ENCODE results near the gene ADPRHL1. TPM values are rescaled to one million over a fixed set of nuclear protein-coding genes. Genes with fewer than 3 reads are reported as not detected.

Gene ADPRHL1
- polyA plus RNA-seq, 4 donors, result 3.0 to 7.2 (median 4.6) TPM

DNA sequence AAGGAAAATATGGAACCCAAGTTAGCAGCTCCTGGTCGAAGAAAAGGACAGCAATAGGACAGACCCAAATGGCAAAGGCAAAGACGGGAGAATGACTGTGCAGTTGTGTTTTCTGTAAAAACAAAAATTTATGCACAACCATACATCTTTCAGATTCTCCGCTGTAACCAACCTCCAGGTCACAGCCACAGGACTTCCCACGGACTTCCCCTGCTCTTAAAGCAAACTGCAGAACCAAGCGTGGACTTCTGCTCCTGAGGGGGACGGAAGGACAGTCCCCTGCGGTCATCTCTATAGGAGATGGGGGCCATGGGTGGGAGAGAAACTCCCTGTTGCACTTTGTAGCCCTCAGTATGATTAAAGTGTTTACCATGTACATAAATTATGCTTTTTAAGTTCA is 91.9 kb downstream of the ADPRHL1 start:
- WGBS, 3 donors, result 60 to 76% (median 63%) methylated on average over 7 of the region's 7 CpGs
- H3K27ac ChIP-seq (ENCODE audit: low read depth in 1 of 3, low read length in 2 of 3), result no peak overlapping the region
- H3K4me1 ChIP-seq (ENCODE audit: control insufficient read depth in 3 of 3, insufficient read depth in 2 of 3, low read depth in 1 of 3, low read length in 2 of 3), result peaks cover 0 to 25% (median 0%) of the 10 kb centered on the region in 3 donors
- FAIRE-seq (no peak), DNase-seq (no peak)
- H3K9me3 ChIP-seq (ENCODE audit: control insufficient read depth in 2 of 2, insufficient read depth in 1 of 2, low read depth in 1 of 2, low read length in 1 of 2), result peaks cover 0 to 4% of the 10 kb centered on the region in 2 donors
- no peak overlapping the region for H3K4me3 ChIP-seq (ENCODE audit: low read depth in 1 of 3, low read length in 3 of 3)
- H3K36me3 ChIP-seq (ENCODE audit: control insufficient read depth in 3 of 3, insufficient read depth in 2 of 3, low read depth in 1 of 3, low read length in 3 of 3), result peaks cover 0 to 18% (median 4%) of the 10 kb centered on the region in 3 donors
- peaks cover 0 to 3% (median 0%) of the 10 kb centered on the region in 3 donors for H3K27me3 ChIP-seq (ENCODE audit: control insufficient read depth in 3 of 3, insufficient read depth in 3 of 3, low read length in 3 of 3)

DNA sequence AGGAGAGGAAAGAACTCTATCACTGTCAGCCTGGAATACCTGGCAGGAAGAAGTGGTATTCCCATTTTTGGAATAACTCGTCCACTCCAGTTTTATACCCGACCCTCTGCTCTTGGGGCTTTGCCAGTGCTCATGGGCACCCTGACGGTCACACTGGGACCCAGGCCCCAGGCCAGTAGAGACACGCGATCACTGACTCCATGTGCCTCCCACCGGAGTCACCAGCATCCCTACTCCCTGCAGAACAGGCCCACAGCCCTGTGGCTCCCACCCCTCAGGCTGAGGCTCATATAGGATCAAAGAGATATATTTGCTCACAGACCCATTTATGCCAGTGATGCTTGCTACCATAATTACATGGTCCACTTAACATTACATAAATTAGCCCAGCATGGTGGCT is 92.8 kb downstream of the ADPRHL1 start:
- H3K36me3 ChIP-seq (ENCODE audit: control insufficient read depth in 3 of 3, insufficient read depth in 2 of 3, low read depth in 1 of 3, low read length in 3 of 3), result peaks cover 2 to 22% (median 4%) of the 10 kb centered on the region in 3 donors
- 87 to 94% (median 92%) methylated on average over 6 of the region's 6 CpGs for whole genome bisulfite sequencing, 3 donors
- peaks cover 0 to 4% of the 10 kb centered on the region in 2 donors for H3K9me3 ChIP-seq (ENCODE audit: control insufficient read depth in 2 of 2, insufficient read depth in 1 of 2, low read depth in 1 of 2, low read length in 1 of 2)
- FAIRE-seq (no peak), DNase-seq (no peak)
- peaks cover 0 to 25% (median 0%) of the 10 kb centered on the region in 3 donors for H3K4me1 ChIP-seq (ENCODE audit: control insufficient read depth in 3 of 3, insufficient read depth in 2 of 3, low read depth in 1 of 3, low read length in 2 of 3)
- H3K27ac ChIP-seq (ENCODE audit: low read depth in 1 of 3, low read length in 2 of 3), result no peak overlapping the region
- no peak overlapping the region for H3K4me3 ChIP-seq (ENCODE audit: low read depth in 1 of 3, low read length in 3 of 3)
- peaks cover 0 to 3% (median 0%) of the 10 kb centered on the region in 3 donors for H3K27me3 ChIP-seq (ENCODE audit: control insufficient read depth in 3 of 3, insufficient read depth in 3 of 3, low read length in 3 of 3)

- Histone ChIP-seq H3K27me3 (ENCODE audit: control insufficient read depth in 3 of 3, insufficient read depth in 3 of 3, low read length in 3 of 3) (peaks cover 0 to 3% (median 0%) of the 10 kb centered on the region in 3 donors), H3K4me1 (ENCODE audit: control insufficient read depth in 3 of 3, insufficient read depth in 2 of 3, low read depth in 1 of 3, low read length in 2 of 3) (peaks cover 0 to 30% (median 0%) of the 10 kb centered on the region in 3 donors), H3K9me3 (ENCODE audit: control insufficient read depth in 2 of 2, insufficient read depth in 1 of 2, low read depth in 1 of 2, low read length in 1 of 2) (no peaks in the 10 kb centered on the region), H3K36me3 (ENCODE audit: control insufficient read depth in 3 of 3, insufficient read depth in 2 of 3, low read depth in 1 of 3, low read length in 3 of 3) (peaks cover 4 to 31% (median 7%) of the 10 kb centered on the region in 3 donors), H3K27ac (ENCODE audit: low read depth in 1 of 3, low read length in 2 of 3) (no peak overlapping the region), H3K4me3 (ENCODE audit: low read depth in 1 of 3, low read length in 3 of 3) (no peak overlapping the region)
- DNase-seq, result no peak
- 83 to 88% (median 86%) methylated on average over 11 of the region's 11 CpGs for WGBS, 3 donors
- no peak for FAIRE-seq
These were observed 93.7 kb downstream of the ADPRHL1 start for GRCh38 chr13:113359571-113359970.

- Histone ChIP-seq H3K9me3 (ENCODE audit: control insufficient read depth in 2 of 2, insufficient read depth in 1 of 2, low read depth in 1 of 2, low read length in 1 of 2) (no peaks in the 10 kb centered on the region), H3K27me3 (ENCODE audit: control insufficient read depth in 3 of 3, insufficient read depth in 3 of 3, low read length in 3 of 3) (peaks cover 0 to 3% (median 0%) of the 10 kb centered on the region in 3 donors), H3K4me1 (ENCODE audit: control insufficient read depth in 3 of 3, insufficient read depth in 2 of 3, low read depth in 1 of 3, low read length in 2 of 3) (peaks cover 0 to 30% (median 0%) of the 10 kb centered on the region in 3 donors), H3K36me3 (ENCODE audit: control insufficient read depth in 3 of 3, insufficient read depth in 2 of 3, low read depth in 1 of 3, low read length in 3 of 3) (peaks cover 7 to 37% (median 7%) of the 10 kb centered on the region in 3 donors), H3K4me3 (ENCODE audit: low read depth in 1 of 3, low read length in 3 of 3) (no peak overlapping the region), H3K27ac (ENCODE audit: low read depth in 1 of 3, low read length in 2 of 3) (peak overlapping the region in 1 of 3 donors; percentile 57)
- 66 to 73% (median 66%) methylated on average over 6 of the region's 6 CpGs for WGBS, 3 donors
- peak in 1 of 2 donors; percentile 57 for DNase-seq
- FAIRE-seq, result no peak
These were observed 94.6 kb downstream of the ADPRHL1 start for GRCh38 chr13:113358653-113359190.

- peaks cover 0 to 2% (median 0%) of the 10 kb centered on the region in 3 donors for H3K27me3 ChIP-seq (ENCODE audit: control insufficient read depth in 3 of 3, insufficient read depth in 3 of 3, low read length in 3 of 3)
- H3K36me3 ChIP-seq (ENCODE audit: control insufficient read depth in 3 of 3, insufficient read depth in 2 of 3, low read depth in 1 of 3, low read length in 3 of 3), result peaks cover 7 to 46% (median 7%) of the 10 kb centered on the region in 3 donors
- FAIRE-seq (no peak), DNase-seq (no peak)
- H3K4me1 ChIP-seq (ENCODE audit: control insufficient read depth in 3 of 3, insufficient read depth in 2 of 3, low read depth in 1 of 3, low read length in 2 of 3), result peaks cover 0 to 30% (median 0%) of the 10 kb centered on the region in 3 donors
- no peaks in the 10 kb centered on the region for H3K9me3 ChIP-seq (ENCODE audit: control insufficient read depth in 2 of 2, insufficient read depth in 1 of 2, low read depth in 1 of 2, low read length in 1 of 2)
- no peak overlapping the region for H3K4me3 ChIP-seq (ENCODE audit: low read depth in 1 of 3, low read length in 3 of 3)
- H3K27ac ChIP-seq (ENCODE audit: low read depth in 1 of 3, low read length in 2 of 3), result peak overlapping the region in 1 of 3 donors; percentile 22
- 91 to 94% (median 92%) methylated on average over 5 of the region's 5 CpGs for WGBS, 3 donors
These were observed 95.8 kb downstream of the ADPRHL1 start for GRCh38 chr13:113357529-113357928.

DNA sequence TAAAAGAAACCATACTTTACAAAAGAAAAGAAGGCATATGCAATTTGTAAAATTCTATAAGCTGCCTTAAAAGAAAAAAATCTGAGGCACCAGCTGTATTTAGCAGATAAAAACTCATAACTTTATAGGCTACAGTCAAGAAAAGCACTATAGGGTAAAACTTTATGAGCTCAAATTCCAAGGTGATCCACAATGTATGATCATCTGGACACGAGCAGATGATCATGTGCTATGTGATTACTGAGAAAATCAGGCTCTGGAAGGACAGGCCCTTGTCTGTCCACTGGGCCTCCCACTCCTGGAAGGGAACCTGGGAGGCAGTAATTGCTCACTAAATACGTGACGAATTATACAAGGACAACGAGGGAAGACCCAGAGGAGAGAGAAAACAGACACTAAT is 96.7 kb downstream of the ADPRHL1 start:
- H3K4me1 ChIP-seq (ENCODE audit: control insufficient read depth in 3 of 3, insufficient read depth in 2 of 3, low read depth in 1 of 3, low read length in 2 of 3), result peaks cover 0 to 29% (median 0%) of the 10 kb centered on the region in 3 donors
- peaks cover 7 to 51% (median 7%) of the 10 kb centered on the region in 3 donors for H3K36me3 ChIP-seq (ENCODE audit: control insufficient read depth in 3 of 3, insufficient read depth in 2 of 3, low read depth in 1 of 3, low read length in 3 of 3)
- no peaks in the 10 kb centered on the region for H3K9me3 ChIP-seq (ENCODE audit: control insufficient read depth in 2 of 2, insufficient read depth in 1 of 2, low read depth in 1 of 2, low read length in 1 of 2)
- H3K4me3 ChIP-seq (ENCODE audit: low read depth in 1 of 3, low read length in 3 of 3), result no peak overlapping the region
- DNase-seq, result peak in 1 of 2 donors; percentile 78
- FAIRE-seq, result no peak
- 33 to 55% (median 40%) methylated on average over 4 of the region's 4 CpGs for WGBS, 3 donors
- no peaks in the 10 kb centered on the region for H3K27me3 ChIP-seq (ENCODE audit: control insufficient read depth in 3 of 3, insufficient read depth in 3 of 3, low read length in 3 of 3)
- peak overlapping the region in 1 of 3 donors; percentile 76 for H3K27ac ChIP-seq (ENCODE audit: low read depth in 1 of 3, low read length in 2 of 3)

- peaks cover 5 to 55% (median 7%) of the 10 kb centered on the region in 3 donors for H3K36me3 ChIP-seq (ENCODE audit: control insufficient read depth in 3 of 3, insufficient read depth in 2 of 3, low read depth in 1 of 3, low read length in 3 of 3)
- H3K4me3 ChIP-seq (ENCODE audit: low read depth in 1 of 3, low read length in 3 of 3), result no peak overlapping the region
- FAIRE-seq (no peak), DNase-seq (no peak)
- H3K4me1 ChIP-seq (ENCODE audit: control insufficient read depth in 3 of 3, insufficient read depth in 2 of 3, low read depth in 1 of 3, low read length in 2 of 3), result peaks cover 0 to 25% (median 0%) of the 10 kb centered on the region in 3 donors
- H3K27ac ChIP-seq (ENCODE audit: low read depth in 1 of 3, low read length in 2 of 3), result peak overlapping the region in 1 of 3 donors; percentile 2
- H3K27me3 ChIP-seq (ENCODE audit: control insufficient read depth in 3 of 3, insufficient read depth in 3 of 3, low read length in 3 of 3), result no peaks in the 10 kb centered on the region
- WGBS, 3 donors, result 84 to 92% (median 87%) methylated on average over 10 of the region's 10 CpGs
- H3K9me3 ChIP-seq (ENCODE audit: control insufficient read depth in 2 of 2, insufficient read depth in 1 of 2, low read depth in 1 of 2, low read length in 1 of 2), result no peaks in the 10 kb centered on the region
These were observed 97.7 kb downstream of the ADPRHL1 start for GRCh38 chr13:113355621-113356020.

GRCh38 chr13:113354831-113355610 is 98.3 kb downstream of the ADPRHL1 start:
- no peaks in the 10 kb centered on the region for H3K27me3 ChIP-seq (ENCODE audit: control insufficient read depth in 3 of 3, insufficient read depth in 3 of 3, low read length in 3 of 3)
- DNase-seq, result no peak
- no peak for FAIRE-seq
- H3K36me3 ChIP-seq (ENCODE audit: control insufficient read depth in 3 of 3, insufficient read depth in 2 of 3, low read depth in 1 of 3, low read length in 3 of 3), result peaks cover 5 to 57% (median 7%) of the 10 kb centered on the region in 3 donors
- H3K27ac ChIP-seq (ENCODE audit: low read depth in 1 of 3, low read length in 2 of 3), result no peak overlapping the region
- WGBS, 3 donors, result 93 to 95% (median 94%) methylated on average over 41 of the region's 41 CpGs
- H3K4me3 ChIP-seq (ENCODE audit: low read depth in 1 of 3, low read length in 3 of 3), result no peak overlapping the region
- H3K9me3 ChIP-seq (ENCODE audit: control insufficient read depth in 2 of 2, insufficient read depth in 1 of 2, low read depth in 1 of 2, low read length in 1 of 2), result no peaks in the 10 kb centered on the region
- peaks cover 0 to 21% (median 0%) of the 10 kb centered on the region in 3 donors for H3K4me1 ChIP-seq (ENCODE audit: control insufficient read depth in 3 of 3, insufficient read depth in 2 of 3, low read depth in 1 of 3, low read length in 2 of 3)

All from small intestine (tissue), 7 donors.